ENCODE measurements around the gene CHMP2B.

CHMP2B gene

DNA sequence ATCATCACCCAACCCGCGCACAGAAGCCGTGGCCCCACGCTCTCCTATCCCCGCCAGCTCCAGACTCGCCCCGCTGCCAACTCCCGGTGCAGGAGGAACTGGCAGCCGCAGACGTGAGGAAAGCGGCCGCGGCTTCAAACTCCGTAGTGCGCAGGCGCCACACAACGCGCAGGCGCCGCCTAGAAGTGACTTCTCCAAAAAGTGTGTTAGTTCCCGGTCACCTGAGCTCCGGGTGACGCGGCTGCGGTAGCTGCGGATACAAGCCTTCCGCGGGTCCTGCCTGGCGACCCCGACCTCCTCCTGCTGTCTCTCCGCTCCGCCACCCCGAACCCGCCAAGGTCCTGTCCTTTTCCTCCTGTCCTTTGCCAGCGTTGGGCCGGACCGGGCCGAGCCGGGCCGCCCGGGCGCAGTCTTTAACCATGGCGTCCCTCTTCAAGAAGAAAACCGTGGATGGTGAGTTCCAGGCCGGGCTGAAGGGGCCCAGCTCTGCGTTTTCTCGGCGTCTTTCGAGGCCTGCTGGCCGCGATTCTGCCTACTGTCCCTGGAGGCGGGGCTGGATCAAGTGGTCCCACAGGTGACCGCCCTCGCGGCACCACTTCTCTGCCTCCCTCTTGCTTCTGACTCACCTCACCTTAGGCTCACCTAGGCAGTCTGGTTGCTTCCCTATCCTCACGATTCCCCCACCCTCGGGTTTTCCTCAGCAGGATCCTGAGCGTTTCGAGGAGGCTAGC lies at the start of gene CHMP2B:
TSS of gene CHMP2B (plus strand) at position 206 of the 731 bp plus-strand sequence. CDS start at position 420, 214 bp downstream.
- peak; percentile 91 for DNase-seq (ENCODE audit: low spot score)

DNA sequence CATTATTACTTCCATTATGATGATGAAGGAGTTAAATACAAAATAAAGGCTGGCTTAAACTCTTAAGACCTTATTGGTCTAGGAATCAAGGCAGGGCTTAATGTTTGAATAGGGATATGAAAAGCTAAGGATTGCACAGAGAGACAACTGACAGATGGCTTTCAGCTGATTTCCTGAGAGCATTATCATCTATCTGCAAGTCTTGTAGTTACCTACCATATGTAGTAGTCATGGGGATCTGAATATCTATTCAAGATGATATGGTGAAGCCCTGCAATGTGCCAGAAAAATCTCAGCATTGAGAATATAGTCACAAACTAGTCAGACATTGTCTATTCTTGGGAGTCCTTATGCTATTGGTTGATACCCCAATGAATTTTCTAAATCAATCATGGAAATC lies 47.5 kb upstream of the CHMP2B start:
- DNase-seq (ENCODE audit: low spot score) = no peak

DNA sequence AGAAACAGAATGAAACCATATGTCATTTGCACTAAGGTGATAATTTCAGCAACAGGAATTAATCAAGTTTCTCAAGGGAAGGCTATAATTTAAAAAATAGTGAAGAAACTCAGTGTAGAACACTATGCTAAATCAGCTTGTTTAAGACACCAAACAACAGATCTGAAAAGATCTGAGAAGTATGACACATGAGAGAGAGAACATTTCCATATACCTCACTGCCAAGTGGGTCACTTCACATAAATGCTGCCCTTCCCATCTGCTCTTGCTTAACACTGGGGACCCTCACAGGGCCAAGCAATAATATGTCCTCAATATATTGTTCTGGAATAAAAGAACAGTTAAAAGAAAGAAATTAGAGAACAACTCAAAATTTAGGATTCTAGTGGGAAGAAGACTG lies 45.6 kb upstream of the CHMP2B start:
- DNase-seq (ENCODE audit: low spot score) = no peak

GRCh38 chr3:87182023-87182422 lies 45.1 kb upstream of the CHMP2B start:
- DNase-seq (ENCODE audit: low spot score) = no peak

GRCh38 chr3:87186608-87187159 lies 40.4 kb upstream of the CHMP2B start:
- no peak for DNase-seq (ENCODE audit: low spot score)

- no peak for DNase-seq (ENCODE audit: low spot score)
These were observed 35.9 kb upstream of the CHMP2B start for GRCh38 chr3:87191175-87191574.

GRCh38 chr3:87191641-87192040 lies 35.5 kb upstream of the CHMP2B start:
- no peak for DNase-seq (ENCODE audit: low spot score)

GRCh38 chr3:87196879-87197278 lies 30.2 kb upstream of the CHMP2B start:
- no peak for DNase-seq (ENCODE audit: low spot score)

GRCh38 chr3:87197531-87197930 lies 29.6 kb upstream of the CHMP2B start:
- no peak for DNase-seq (ENCODE audit: low spot score)

DNA sequence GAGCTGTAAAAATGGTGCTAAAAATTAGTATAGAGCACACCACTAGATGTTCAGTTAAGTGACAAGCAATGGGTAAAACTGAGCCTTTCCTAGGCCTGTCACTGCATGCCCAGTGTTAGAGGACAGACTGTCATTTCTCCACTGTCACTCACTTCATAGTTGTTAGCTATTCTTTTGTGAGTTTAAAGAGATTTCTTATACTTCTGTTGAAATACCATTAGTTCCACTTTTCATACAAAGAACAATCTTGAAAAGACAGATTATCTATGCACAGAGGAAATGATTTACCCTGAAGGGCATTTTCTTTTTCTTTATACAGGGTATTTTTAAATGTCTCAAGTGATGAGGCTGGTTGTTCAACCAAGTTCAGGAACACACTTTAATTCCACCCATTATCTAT lies 28.3 kb upstream of the CHMP2B start:
- no peak for DNase-seq (ENCODE audit: low spot score)

DNA sequence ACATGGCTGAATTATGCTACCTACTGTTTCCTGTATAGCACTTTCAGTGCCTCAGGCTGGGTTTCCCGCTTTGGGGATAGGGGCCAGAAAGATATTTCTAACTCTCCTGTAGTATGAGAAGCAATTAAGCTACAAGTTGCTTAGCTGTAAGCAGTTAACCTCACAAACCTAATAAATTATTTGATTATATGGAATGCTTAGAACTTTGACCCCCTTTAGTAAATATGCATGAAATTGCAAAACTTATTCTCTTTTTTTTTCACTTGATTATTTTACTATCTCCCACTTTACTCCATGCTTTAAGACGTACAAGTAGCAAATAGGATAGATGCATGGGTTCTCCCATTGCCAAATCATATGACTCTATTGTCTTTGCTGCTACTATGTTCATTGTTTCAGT lies 27.5 kb upstream of the CHMP2B start:
- no peak for DNase-seq (ENCODE audit: low spot score)

DNA sequence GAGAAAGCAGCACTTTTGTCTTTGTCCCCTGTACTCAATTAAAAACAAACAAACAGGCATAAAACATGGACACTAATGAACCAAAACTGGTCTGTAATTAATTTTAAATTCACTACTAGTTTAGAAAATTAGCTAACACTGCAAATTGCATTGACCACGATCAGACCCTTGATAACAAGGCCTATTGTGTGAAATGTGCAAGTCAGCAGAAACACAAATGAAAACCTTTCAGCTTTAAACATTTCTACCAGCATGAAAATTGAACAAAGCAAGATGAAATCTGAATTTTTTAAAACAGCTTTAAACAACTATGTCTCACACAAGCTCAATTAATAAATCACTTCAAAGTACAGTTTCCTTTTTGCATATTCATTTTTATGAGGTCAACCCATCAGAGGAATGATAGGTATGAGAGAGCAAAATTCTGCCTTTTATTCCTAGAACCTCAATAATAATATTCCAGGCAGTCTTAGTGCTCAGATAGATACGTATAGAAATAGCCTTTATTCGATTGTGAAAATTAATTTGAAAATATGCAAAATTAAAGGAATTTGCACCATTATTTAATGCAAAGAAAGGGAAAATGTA lies 27.0 kb upstream of the CHMP2B start:
- no peak for DNase-seq (ENCODE audit: low spot score)

GRCh38 chr3:87201727-87202126 lies 25.4 kb upstream of the CHMP2B start:
- DNase-seq (ENCODE audit: low spot score) = no peak

- DNase-seq (ENCODE audit: low spot score) = no peak
These were observed 23.3 kb upstream of the CHMP2B start for GRCh38 chr3:87203809-87204208.

DNA sequence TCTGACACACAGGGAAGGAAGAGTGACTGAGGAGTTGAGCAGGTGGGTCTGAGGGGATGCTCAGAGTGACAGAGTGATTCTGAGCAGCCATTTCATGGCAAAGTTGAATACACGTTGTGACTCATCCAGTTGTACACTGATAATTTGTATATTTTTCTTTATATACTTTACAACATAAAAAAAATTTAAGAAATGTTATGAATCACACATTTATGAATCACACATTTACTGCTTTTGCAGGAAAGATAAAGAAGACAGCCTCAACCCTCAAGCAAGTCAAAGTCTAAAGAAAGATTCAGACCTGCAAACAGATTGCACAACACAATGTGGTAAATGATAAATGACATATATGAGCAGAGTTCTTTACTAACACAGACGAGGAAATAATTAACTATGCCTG lies 21.0 kb upstream of the CHMP2B start:
- no peak for DNase-seq (ENCODE audit: low spot score)

DNA sequence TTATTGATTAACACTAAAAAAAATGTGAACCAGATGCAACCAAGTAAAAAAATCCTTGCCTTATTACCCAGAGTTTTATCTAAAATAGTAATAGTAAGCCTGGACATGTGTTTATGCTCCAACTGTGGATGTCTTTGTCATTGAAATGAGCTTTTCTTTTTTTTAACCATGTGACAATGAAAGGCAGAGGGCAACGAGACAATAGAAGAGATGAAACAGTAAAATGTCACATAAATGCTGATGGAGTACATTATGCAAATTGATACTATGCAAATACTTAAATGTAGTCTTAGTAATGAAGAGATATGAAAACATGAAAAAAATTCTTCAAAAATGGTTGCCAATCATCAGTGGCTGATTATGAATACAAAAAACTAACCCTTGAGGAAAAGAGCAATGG lies 20.5 kb upstream of the CHMP2B start:
- no peak for DNase-seq (ENCODE audit: low spot score)

- DNase-seq (ENCODE audit: low spot score) = no peak
These were observed 19.6 kb upstream of the CHMP2B start for GRCh38 chr3:87207460-87207859.

GRCh38 chr3:87209111-87209510 lies 18.0 kb upstream of the CHMP2B start:
- no peak for DNase-seq (ENCODE audit: low spot score)

- no peak for DNase-seq (ENCODE audit: low spot score)
These were observed 8.5 kb upstream of the CHMP2B start for GRCh38 chr3:87218560-87218959.

GRCh38 chr3:87219611-87220010 lies 7.5 kb upstream of the CHMP2B start:
- no peak for DNase-seq (ENCODE audit: low spot score)

- DNase-seq (ENCODE audit: low spot score) = no peak
These were observed 1.4 kb upstream of the CHMP2B start for GRCh38 chr3:87225659-87226058.

- DNase-seq (ENCODE audit: low spot score) = no peak
These were observed 681 bp downstream of the CHMP2B start for GRCh38 chr3:87227835-87228144.

DNA sequence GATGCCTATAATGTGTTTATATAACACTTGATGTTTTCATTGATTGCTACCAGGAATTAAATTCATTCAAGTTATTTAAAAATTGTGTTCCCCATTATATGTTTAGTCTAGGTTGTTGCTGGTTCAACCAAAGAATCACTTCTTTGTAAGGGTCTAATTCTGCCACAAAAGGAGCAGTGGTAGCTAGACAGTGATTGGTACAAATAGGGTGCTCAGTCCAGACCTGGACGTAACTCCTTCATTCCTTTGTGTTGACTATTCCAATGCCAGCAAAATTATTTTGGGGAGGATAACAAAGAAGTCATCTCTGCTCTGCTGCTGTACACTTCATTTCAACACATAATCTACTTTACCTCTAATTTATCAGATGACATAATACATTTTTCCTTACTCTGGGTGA lies 1.2 kb downstream of the CHMP2B start:
- DNase-seq (ENCODE audit: low spot score) = no peak

GRCh38 chr3:87229113-87229512 lies 2.0 kb downstream of the CHMP2B start:
- DNase-seq (ENCODE audit: low spot score) = no peak
